ENCODE results near the gene MOCS1.

The MOCS1 gene

GRCh38 chr6:39902786-39903465 lies 31.3 kb downstream of the MOCS1 start:
- DNase-seq (ENCODE audit: low read depth), result no peak

- DNase-seq (ENCODE audit: low read depth), result no peak
Measured at GRCh38 chr6:39902136-39902535, 32.1 kb downstream of the MOCS1 start.

GRCh38 chr6:39901670-39902069 lies 32.6 kb downstream of the MOCS1 start:
- no peak for DNase-seq (ENCODE audit: low read depth)

GRCh38 chr6:39901116-39901655 lies 33.1 kb downstream of the MOCS1 start:
- DNase-seq (ENCODE audit: low read depth), result no peak

- DNase-seq (ENCODE audit: low read depth), result no peak
Measured at GRCh38 chr6:39899554-39900295, 34.5 kb downstream of the MOCS1 start.

- DNase-seq (ENCODE audit: low read depth), result no peak
Measured at GRCh38 chr6:39898625-39899024, 35.6 kb downstream of the MOCS1 start.

- DNase-seq (ENCODE audit: low read depth), result no peak
Measured at GRCh38 chr6:39897698-39898097, 36.6 kb downstream of the MOCS1 start.

- no peak for DNase-seq (ENCODE audit: low read depth)
Measured at GRCh38 chr6:39896701-39897100, 37.6 kb downstream of the MOCS1 start.

- no peak for DNase-seq (ENCODE audit: low read depth)
Measured at GRCh38 chr6:39893286-39893685, 41.0 kb downstream of the MOCS1 start.

GRCh38 chr6:39892490-39893129 lies 41.7 kb downstream of the MOCS1 start:
- DNase-seq (ENCODE audit: low read depth), result no peak

- DNase-seq (ENCODE audit: low read depth), result no peak
Measured at GRCh38 chr6:39891976-39892375, 42.3 kb downstream of the MOCS1 start.

- DNase-seq (ENCODE audit: low read depth), result no peak
Measured at GRCh38 chr6:39891353-39891752, 42.9 kb downstream of the MOCS1 start.

- DNase-seq (ENCODE audit: low read depth), result no peak
Measured at GRCh38 chr6:39889229-39889628, 45.0 kb downstream of the MOCS1 start.

GRCh38 chr6:39887692-39888450 lies 46.4 kb downstream of the MOCS1 start:
- DNase-seq (ENCODE audit: low read depth), result no peak

- DNase-seq (ENCODE audit: low read depth), result no peak
Measured at GRCh38 chr6:39886871-39887270, 47.4 kb downstream of the MOCS1 start.

- no peak for DNase-seq (ENCODE audit: low read depth)
Measured at GRCh38 chr6:39885691-39886090, 48.6 kb downstream of the MOCS1 start.

GRCh38 chr6:39884696-39885095 lies 49.6 kb downstream of the MOCS1 start:
- DNase-seq (ENCODE audit: low read depth), result no peak

- DNase-seq (ENCODE audit: low read depth), result no peak
Measured at GRCh38 chr6:39882531-39882899, 51.7 kb downstream of the MOCS1 start.

- DNase-seq (ENCODE audit: low read depth), result no peak
Measured at GRCh38 chr6:39881851-39882530, 52.3 kb downstream of the MOCS1 start.

GRCh38 chr6:39880594-39880993 lies 53.7 kb downstream of the MOCS1 start:
- no peak for DNase-seq (ENCODE audit: low read depth)

GRCh38 chr6:39879535-39879934 lies 54.7 kb downstream of the MOCS1 start:
- DNase-seq (ENCODE audit: low read depth), result no peak

GRCh38 chr6:39876826-39877225 lies 57.4 kb downstream of the MOCS1 start:
- no peak for DNase-seq (ENCODE audit: low read depth)

All from activated T-cell treated with anti-CD3 and anti-CD28 coated beads for 24 hours (primary cell).